ENCODE results near the gene ANKRD6.

Gene ANKRD6

GRCh38 chr6:89583559-89583958 lies 150.6 kb downstream of the ANKRD6 start:
- no peak for TF ChIP-seq CTCF (IDR thresholded peaks at IDR 0.05; ENCODE audit: low read depth, low read length)
- no peak overlapping the region for H3K4me3 ChIP-seq (ENCODE audit: low read depth, low read length)

GRCh38 chr6:89584539-89584938 lies 151.6 kb downstream of the ANKRD6 start:
- no peak for TF ChIP-seq CTCF (IDR thresholded peaks at IDR 0.05; ENCODE audit: low read depth, low read length)
- no peak overlapping the region for H3K4me3 ChIP-seq (ENCODE audit: low read depth, low read length)

GRCh38 chr6:89585154-89585553 lies 152.2 kb downstream of the ANKRD6 start:
- no peak overlapping the region for H3K4me3 ChIP-seq (ENCODE audit: low read depth, low read length)
- TF ChIP-seq CTCF (IDR thresholded peaks at IDR 0.05; ENCODE audit: low read depth, low read length), result no peak

- no peak overlapping the region for H3K4me3 ChIP-seq (ENCODE audit: low read depth, low read length)
- no peak for TF ChIP-seq CTCF (IDR thresholded peaks at IDR 0.05; ENCODE audit: low read depth, low read length)
Measured at GRCh38 chr6:89589297-89590025, 156.5 kb downstream of the ANKRD6 start.

- no peak for TF ChIP-seq CTCF (IDR thresholded peaks at IDR 0.05; ENCODE audit: low read depth, low read length)
- no peak overlapping the region for H3K4me3 ChIP-seq (ENCODE audit: low read depth, low read length)
Measured at GRCh38 chr6:89590133-89590532, 157.2 kb downstream of the ANKRD6 start.

- TF ChIP-seq CTCF (IDR thresholded peaks at IDR 0.05; ENCODE audit: low read depth, low read length), result no peak
- no peak overlapping the region for H3K4me3 ChIP-seq (ENCODE audit: low read depth, low read length)
Measured at GRCh38 chr6:89591745-89592144, 158.8 kb downstream of the ANKRD6 start.

DNA sequence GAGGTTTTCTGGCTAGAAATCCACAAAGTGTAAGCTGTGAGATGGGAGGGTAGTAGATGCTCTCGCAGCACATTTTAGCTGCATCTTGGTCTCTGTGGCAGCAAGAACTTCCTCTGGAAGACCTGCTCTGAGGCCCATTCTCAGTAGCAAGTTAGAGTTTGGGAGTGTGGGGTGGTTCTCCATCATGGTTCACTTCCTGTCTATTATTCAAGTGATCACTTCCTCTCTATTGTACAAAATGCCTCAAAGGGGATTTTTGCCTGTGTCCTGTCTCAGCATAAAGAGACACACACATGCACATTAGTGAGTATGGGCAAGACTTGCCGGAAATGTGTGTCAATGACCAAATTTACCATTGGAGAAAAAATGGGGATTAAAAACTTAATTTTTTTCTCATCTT lies 163.1 kb downstream of the ANKRD6 start:
- TF ChIP-seq CTCF (IDR thresholded peaks at IDR 0.05; ENCODE audit: low read depth, low read length), result no peak
- no peak overlapping the region for H3K4me3 ChIP-seq (ENCODE audit: low read depth, low read length)

All from WI38 (cell line).